ENCODE measurements around the gene ESRRA. TPM values are rescaled to one million over a fixed set of nuclear protein-coding genes. Genes with fewer than 3 reads are reported as not detected.
A peak's percentile ranks its signal among the peaks of the same experiment; 100 is the strongest.

ESRRA gene
- total and polyA plus RNA-seq, 10 donors = 24.0 to 56.5 (median 43.2) TPM

DNA sequence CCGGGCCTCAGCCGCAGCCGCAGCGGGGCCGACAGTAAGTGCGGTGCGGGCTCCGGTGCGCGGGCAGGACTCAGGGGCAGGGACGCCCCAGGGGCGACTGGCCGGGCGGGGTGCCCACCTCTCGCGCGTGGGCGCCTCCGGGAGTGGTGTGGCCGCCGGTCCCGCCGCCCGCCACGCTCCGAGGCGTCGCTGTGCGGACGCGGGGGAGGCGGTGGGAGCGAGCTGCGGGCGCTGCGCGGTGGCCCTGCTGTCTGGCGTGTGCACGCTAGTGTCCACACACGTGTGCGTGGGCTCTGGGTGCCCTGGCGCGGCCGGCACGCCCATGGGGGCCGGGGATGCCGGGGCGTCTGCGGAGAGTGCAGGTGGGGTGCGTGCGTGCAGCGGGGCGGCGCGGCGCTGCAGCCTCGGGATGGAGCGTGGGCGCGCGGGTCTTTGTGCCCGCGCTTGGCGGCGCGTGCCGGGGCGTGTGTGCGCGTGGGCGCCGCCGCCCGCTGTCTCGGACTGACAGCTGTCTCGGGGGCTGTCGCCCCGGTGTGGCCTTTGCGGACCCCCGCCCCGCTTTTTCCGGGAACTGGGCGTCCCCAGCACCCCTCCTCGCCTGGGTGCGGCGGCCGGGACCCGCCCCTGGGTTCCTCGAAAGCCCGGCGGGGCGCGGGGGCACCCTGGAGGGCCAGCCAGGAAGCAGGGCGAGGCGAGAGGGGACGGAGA, 13.4 kb upstream of the ESRRA start:
- WGBS, 5 donors = 0 to 1% (median 0%) methylated on average over 11 to 96 of the region's 96 CpGs
- DNase-seq = no peak
- peaks cover 6 to 71% (median 62%) of the 10 kb centered on the region in 7 donors for H3K27me3 ChIP-seq (replicated peaks in 1 of 7)
- peaks cover 6 to 35% (median 23%) of the 10 kb centered on the region in 6 donors for H3K4me1 ChIP-seq
- TF ChIP-seq, protein P1, sequence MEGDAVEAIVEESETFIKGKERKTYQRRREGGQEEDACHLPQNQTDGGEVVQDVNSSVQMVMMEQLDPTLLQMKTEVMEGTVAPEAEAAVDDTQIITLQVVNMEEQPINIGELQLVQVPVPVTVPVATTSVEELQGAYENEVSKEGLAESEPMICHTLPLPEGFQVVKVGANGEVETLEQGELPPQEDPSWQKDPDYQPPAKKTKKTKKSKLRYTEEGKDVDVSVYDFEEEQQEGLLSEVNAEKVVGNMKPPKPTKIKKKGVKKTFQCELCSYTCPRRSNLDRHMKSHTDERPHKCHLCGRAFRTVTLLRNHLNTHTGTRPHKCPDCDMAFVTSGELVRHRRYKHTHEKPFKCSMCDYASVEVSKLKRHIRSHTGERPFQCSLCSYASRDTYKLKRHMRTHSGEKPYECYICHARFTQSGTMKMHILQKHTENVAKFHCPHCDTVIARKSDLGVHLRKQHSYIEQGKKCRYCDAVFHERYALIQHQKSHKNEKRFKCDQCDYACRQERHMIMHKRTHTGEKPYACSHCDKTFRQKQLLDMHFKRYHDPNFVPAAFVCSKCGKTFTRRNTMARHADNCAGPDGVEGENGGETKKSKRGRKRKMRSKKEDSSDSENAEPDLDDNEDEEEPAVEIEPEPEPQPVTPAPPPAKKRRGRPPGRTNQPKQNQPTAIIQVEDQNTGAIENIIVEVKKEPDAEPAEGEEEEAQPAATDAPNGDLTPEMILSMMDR (IDR thresholded peaks at IDR 0.05 in 8 of 11, conservative IDR thresholded peaks at IDR 0.05 in 3 of 11) = no peak
- TF ChIP-seq POLR2AphosphoS5 (IDR thresholded peaks at IDR 0.05) = peak in 1 of 3 donors; percentile 6
- no peak overlapping the region for H3K27ac ChIP-seq
- H3K4me3 ChIP-seq = peak overlapping the region; percentile 8 to 69 (median 36)
- no peaks in the 10 kb centered on the region for H3K9me3 ChIP-seq
- intact Hi-C loops (cut with DNase I; ENCODE audit: low total_unique reads) = no loop called here
- H3K36me3 ChIP-seq = peaks cover 0 to 19% (median 0%) of the 10 kb centered on the region in 6 donors

DNA sequence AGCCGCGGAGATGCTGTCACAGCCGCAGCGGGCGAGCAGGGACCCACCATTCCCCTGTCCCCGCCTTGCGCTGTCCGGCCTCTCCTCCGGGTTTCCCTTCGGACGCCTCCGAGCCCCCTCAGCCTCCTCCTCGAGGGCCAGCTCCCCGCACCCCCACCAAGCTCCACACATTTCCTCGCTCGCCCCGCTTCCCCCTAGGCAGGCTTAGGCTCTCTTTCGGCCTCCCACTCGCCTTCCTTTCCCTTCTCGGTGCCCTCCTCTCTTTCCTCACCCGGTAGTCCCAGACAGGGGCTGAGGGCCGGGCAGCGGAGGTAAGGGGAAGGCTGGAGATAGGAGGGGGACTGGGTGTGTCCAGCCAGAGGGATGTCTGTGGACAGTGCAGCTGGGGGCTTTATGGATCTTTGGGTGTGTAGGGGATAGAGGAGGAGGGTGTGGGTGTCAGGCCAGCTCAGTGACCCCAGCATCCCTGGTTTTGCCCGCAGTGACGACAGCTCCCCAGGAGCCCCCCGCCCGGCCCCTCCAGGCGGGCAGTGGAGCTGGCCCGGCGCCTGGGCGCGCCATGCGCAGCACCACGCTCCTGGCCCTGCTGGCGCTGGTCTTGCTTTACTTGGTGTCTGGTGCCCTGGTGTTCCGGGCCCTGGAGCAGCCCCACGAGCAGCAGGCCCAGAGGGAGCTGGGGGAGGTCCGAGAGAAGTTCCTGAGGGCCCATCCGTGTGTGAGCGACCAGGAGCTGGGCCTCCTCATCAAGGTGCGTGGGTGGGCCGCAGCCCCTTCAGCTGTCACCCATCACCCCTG, 12.7 kb upstream of the ESRRA start:
- WGBS, 5 donors = 25 to 41% (median 33%) methylated on average over 22 to 42 of the region's 42 CpGs
- Histone ChIP-seq H3K27ac (no peak overlapping the region), H3K27me3 (replicated peaks in 1 of 7) (peaks cover 12 to 79% (median 69%) of the 10 kb centered on the region in 7 donors), H3K4me3 (peak overlapping the region; percentile 8 to 69 (median 36)), H3K36me3 (peaks cover 0 to 18% (median 0%) of the 10 kb centered on the region in 6 donors), H3K9me3 (no peaks in the 10 kb centered on the region), H3K4me1 (peaks cover 6 to 34% (median 19%) of the 10 kb centered on the region in 6 donors)
- no peak for DNase-seq
- intact Hi-C loops (cut with DNase I; ENCODE audit: low total_unique reads) = no loop called here
- TF ChIP-seq POLR2AphosphoS5 (IDR thresholded peaks at IDR 0.05) (no peak), POLR2A (IDR thresholded peaks at IDR 0.05) (no peak)
- TF ChIP-seq, protein P1 (IDR thresholded peaks at IDR 0.05 in 8 of 11, conservative IDR thresholded peaks at IDR 0.05 in 3 of 11) = no peak

DNA sequence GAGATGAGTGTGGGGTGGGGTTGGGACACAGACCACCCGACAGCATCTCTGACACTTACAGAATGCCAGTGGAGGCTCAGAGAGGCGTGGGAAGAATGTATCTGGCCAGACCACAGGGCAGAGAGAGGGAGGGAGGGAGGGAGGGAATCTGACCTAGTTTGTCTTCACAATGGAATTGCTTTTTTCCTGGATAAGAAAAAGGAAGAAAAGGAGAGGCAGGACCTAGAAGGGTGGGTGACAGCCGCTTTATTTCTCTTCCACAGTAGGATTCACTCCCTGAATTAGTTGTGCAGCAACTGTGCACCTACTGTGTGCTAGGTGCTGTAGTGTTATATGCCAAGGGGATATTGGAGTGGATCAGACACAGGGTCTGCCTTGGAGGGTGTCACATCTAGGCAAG, 10.6 kb upstream of the ESRRA start:
- Histone ChIP-seq H3K4me3 (no peak overlapping the region), H3K27me3 (replicated peaks in 1 of 7) (peaks cover 12 to 100% (median 90%) of the 10 kb centered on the region in 7 donors), H3K4me1 (peaks cover 13 to 54% (median 27%) of the 10 kb centered on the region in 6 donors), H3K27ac (no peak overlapping the region), H3K9me3 (no peaks in the 10 kb centered on the region), H3K36me3 (peaks cover 0 to under 1% (median 0%) of the 10 kb centered on the region in 6 donors)
- no peak for DNase-seq
- TF ChIP-seq, protein P1 (IDR thresholded peaks at IDR 0.05 in 8 of 11, conservative IDR thresholded peaks at IDR 0.05 in 3 of 11) = no peak
- TF ChIP-seq POLR2AphosphoS5 (IDR thresholded peaks at IDR 0.05) (no peak), POLR2A (IDR thresholded peaks at IDR 0.05) (no peak)
- 55 to 66% (median 57%) methylated on average over 3 of the region's 3 CpGs for WGBS, 5 donors
- intact Hi-C loops (cut with DNase I; ENCODE audit: low total_unique reads) = no loop called here

DNA sequence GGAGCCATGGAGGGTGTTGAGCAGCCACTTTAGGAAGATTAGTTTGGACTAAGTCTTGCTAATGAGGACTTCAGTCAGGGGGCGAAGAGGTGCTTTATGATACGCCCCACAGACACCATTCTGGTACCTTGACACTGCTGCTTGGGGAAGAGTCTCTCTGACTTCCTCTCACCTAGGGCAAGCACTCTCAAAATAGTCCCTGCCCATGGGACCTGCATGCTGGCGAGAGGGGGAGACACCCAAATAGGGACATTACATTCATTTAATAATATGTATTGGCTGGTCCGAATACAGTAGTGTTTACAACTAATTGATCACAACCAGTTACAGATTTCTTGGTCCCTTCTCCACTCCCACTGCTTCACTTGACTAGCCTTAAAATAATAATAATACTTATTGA, 9.6 kb upstream of the ESRRA start:
- no peaks in the 10 kb centered on the region for H3K36me3 ChIP-seq
- intact Hi-C loops (cut with DNase I; ENCODE audit: low total_unique reads) = no loop called here
- H3K4me1 ChIP-seq = peaks cover 23 to 60% (median 37%) of the 10 kb centered on the region in 6 donors
- H3K4me3 ChIP-seq = no peak overlapping the region
- no peak overlapping the region for H3K27ac ChIP-seq
- peaks cover 15 to 100% (median 94%) of the 10 kb centered on the region in 7 donors for H3K27me3 ChIP-seq (replicated peaks in 1 of 7)
- TF ChIP-seq, protein P1 (IDR thresholded peaks at IDR 0.05 in 8 of 11, conservative IDR thresholded peaks at IDR 0.05 in 3 of 11) = no peak
- no peak for TF ChIP-seq POLR2A (IDR thresholded peaks at IDR 0.05)
- TF ChIP-seq POLR2AphosphoS5 (IDR thresholded peaks at IDR 0.05) = no peak
- no peak for DNase-seq
- 69 to 85% (median 81%) methylated on average over 4 of the region's 4 CpGs for WGBS, 5 donors
- no peaks in the 10 kb centered on the region for H3K9me3 ChIP-seq
